A204.1 (cell line): Measurements from ENCODE around the gene CAB39L.

Experiments used
- FAIRE-seq: peaks from 2 replicates; lab custom pipeline; 2012; peaks lifted over from hg19 to GRCh38; lab: Jason Lieb, UNC

The CAB39L gene

GRCh38 chr13:49443704-49444523 is at the start of gene CAB39L, which contains the start of gene SETDB2:
TSS of gene CAB39L (minus strand) at chr13:49444064. CDS start at chr13:49382910, 61,154 bp downstream.
TSS of gene SETDB2 (plus strand) at chr13:49444274. CDS start at chr13:49451894, 7,620 bp downstream.
- FAIRE-seq, result peak; percentile 99

DNA sequence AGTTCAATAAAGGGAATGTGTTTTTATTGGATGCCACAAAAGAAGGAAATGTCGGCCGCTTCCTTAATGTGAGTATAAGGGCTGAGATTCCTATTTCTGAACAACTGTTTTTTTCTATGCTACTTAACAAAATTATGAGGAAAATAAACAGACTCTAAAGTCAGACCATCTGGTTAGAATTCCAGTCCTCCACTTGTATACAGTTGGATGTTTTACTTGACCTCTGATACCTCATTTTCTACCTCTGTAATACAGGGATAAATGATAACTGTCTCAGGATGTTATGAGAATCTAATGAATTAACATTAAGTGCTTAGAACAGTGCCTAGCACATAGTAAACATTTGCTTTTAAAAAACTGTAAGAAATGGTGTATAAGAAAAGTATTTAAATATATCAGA is 44.7 kb upstream of the CAB39L start:
- no peak for FAIRE-seq

DNA sequence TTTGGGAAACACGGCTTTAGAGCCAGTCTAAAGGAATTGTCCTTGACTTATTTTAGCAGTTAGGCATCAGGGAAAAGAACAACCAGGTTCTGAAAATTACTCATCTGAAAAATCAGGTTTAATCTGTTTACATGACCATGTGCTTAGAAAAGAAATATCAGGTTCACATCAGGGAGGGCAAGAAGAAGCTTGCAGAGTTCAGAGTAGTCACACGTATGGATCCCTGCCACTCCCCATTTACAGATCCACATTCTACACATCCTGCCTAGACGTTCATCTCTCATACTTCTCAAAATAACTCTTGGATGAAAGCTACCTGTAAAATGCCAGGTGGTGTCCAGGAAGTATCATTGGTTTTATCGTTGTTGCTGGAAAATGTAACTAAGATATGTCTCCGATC is 37.9 kb upstream of the CAB39L start:
- no peak for FAIRE-seq

GRCh38 chr13:49476529-49476928 is 32.7 kb upstream of the CAB39L start:
- no peak for FAIRE-seq

DNA sequence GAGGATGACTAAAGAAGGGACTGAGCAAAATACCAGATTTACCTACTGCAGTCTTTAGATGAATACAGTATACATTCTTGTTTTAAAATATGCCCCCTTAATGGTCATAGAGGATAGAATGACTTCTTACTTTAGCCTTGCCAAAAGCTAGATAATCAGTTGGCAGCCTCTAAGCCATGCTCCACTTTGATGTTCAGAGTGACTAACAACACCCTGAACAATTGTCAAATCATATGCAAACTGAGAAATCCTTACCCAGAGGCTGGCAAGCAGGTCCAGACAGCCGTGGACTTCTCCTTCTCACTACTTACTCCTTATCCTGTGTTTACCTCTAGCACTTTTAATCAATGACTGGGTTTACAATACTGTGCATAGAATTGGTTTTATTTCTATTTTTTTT is 28.3 kb upstream of the CAB39L start:
- no peak for FAIRE-seq

GRCh38 chr13:49466292-49466838 is 22.5 kb upstream of the CAB39L start:
- no peak for FAIRE-seq

DNA sequence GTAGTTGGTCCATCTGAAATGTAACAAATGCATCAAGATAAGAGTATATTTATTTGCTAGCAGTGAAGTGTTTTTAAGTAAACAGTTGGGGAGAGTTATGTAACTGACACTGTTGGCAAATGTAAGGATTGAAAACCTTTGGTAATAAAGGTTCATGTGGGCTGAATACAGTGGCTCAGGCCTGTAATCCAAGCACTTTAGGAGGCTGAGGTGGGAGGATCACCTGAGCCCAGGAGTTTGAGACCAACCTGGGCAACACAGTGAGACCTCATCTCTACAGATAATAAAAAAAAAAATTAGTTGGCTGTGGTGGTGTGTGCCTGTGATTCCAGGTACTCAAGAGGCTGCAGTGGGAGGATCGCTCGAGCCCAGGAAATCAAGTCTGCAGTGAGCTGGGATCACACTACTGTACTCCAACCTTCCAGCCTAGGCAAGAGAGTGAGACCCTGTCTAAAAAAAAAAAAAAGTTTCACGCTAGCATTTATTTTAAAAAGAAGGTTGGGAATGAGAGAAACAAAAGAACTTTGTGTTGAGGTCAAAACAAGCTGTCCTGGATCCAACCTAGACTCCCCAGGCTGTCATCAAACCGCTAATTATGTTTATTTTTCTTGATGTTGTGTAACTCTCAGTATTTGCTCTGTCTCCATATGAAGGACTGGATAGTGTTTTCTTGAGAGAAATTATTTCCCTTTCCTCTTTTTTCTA is 20.9 kb upstream of the CAB39L start:
- FAIRE-seq, result no peak

DNA sequence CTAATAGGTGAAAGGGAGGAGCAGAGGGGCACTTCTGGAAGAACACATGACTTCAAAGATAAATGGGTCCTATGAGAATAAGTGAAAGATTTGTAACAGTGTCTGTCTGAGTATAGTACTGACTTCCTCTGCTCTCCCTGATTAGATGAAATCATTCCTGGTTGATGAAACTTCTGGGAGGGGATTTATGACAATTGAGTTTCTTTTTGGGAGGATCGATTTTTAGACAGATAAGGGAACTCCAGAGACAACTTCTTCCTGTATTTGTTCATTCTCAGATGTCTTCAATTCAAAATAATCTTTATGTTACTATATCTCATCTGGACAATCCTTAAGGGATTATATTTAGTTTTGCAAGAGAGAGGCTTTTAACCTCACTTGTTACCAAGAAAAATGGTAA is 20.2 kb upstream of the CAB39L start:
- FAIRE-seq, result no peak

DNA sequence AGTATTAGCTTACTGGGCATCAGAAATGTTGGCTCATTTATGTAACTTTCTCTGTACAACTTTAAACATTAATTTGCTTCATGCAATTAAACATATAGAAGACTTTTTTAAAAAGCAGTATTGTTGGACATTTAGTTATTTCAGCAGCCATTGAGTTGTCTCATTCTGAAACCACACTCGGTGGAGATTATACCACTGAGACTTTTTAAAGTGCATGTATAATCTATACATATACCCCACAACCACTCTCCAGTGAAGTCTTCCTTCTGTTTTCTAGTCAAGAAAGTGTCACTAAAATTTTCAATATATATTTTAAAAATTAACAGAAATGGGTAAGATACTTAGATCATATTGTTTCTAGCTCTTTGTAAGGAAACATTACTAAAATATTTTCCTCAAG is 15.7 kb upstream of the CAB39L start:
- no peak for FAIRE-seq

DNA sequence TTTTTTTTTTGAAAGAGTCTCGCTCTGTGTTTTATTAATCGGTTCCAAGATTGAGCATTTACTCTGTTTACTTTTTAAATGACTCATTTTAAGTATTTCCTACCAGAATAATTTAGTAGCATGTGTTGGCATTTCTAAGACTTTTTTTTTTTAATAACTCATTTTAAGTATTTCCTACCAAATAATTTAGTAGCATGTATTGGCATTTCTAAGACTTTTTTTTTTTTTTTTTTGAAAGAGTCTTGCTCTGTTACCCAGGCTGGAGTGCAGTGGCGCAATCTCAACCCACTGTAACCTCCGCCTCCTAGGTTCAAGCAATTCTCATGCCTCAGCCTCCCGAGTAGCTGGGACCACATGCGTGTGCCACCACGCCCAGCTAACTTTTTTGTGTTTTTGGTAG is 13.4 kb upstream of the CAB39L start:
- FAIRE-seq, result no peak

GRCh38 chr13:49456156-49456555 is 12.3 kb upstream of the CAB39L start:
- no peak for FAIRE-seq

DNA sequence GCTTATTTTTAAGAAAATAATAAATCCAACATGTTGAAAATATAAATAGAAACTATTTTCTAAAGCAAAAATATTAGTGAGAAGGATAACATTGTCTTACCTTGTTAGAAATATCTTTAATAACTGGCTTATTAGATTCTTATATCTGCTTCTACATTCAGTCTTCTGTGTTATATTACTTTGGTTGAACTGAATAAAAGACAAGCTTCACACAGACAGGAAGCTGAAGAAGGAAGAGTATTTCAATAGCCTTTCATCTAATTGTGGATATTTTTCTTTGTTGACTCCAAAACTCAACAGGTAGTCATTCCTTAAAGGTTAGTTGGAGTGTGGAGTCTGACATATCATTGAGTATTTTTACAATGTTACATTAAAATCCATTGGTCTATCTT is 11.1 kb upstream of the CAB39L start:
- FAIRE-seq, result peak; percentile 85

GRCh38 chr13:49454388-49455006 is 10.6 kb upstream of the CAB39L start:
- FAIRE-seq, result no peak

DNA sequence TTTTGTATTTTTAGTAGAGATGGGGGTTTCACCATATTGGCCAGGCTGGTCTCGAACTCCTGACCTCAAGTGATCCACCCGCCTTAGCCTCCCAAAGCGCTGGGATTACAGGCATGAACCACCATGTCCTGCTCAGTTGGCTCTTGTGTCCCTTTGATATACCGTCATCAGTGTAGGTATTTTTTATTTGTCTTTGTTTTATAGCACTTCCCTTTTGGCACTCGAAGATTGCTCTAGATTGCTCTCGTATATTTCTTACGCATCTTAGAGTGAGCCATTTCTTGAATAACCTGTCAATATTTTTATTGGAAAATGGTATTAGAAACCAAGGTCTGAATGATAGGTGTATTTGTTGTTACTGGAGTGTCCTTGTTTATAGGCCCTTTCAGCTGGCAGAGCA is 9.6 kb upstream of the CAB39L start:
- FAIRE-seq, result no peak

- no peak for FAIRE-seq
These were observed 9.0 kb upstream of the CAB39L start for GRCh38 chr13:49452725-49453457.

DNA sequence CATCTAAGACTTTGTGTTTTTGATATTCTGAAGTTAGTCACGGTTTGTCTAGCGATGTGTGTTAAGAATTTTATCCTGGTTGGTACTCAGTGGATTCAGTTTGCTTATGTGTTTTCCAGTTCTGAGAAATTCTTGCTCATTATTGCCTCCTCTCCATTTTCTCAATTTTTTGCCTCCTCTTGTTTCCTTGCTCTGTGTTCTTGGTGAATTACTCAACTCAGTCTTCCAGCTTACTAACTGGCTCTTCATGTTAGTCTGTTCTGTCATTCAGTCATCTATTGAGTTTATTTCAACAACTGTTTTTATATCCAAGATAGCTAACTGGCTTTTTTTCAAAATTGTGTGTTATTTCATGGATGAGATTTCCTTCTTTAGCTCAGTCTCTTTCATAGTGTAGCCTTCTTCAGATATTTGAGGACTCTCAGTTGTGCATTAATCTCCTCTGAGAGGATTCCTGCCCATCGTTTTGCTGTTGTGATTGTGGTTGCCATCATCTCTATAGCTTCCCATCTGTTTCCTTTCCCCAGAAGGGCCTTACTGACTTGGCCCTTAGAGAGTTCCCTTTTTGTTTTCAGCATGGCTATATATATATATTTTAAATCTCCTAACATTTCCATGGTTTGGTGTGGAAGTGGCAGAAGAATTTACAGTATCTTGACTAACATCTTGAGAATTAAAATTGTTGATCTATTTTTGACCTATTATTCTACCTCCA is 6.4 kb upstream of the CAB39L start:
- FAIRE-seq, result no peak

- FAIRE-seq, result no peak
These were observed 4.9 kb upstream of the CAB39L start for GRCh38 chr13:49448753-49449152.

DNA sequence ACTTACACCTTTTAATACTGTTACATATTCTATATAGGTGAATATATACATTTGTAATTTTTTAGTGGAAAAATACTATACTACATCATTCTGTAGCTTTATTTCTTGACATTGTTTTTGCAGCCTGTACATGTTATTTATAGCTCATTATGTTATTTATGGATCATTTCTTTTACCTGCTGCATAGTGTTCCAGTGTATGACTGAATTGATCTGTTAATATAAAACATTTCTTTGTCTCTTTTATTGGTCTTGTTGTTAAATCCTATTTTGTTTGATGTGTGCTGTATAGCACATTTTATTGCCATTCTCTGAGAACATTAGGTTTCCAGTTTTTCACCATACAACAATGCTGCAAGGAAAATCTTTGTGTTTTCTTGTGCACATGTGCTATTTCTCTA is 2.6 kb upstream of the CAB39L start:
- FAIRE-seq, result peak; percentile 65

DNA sequence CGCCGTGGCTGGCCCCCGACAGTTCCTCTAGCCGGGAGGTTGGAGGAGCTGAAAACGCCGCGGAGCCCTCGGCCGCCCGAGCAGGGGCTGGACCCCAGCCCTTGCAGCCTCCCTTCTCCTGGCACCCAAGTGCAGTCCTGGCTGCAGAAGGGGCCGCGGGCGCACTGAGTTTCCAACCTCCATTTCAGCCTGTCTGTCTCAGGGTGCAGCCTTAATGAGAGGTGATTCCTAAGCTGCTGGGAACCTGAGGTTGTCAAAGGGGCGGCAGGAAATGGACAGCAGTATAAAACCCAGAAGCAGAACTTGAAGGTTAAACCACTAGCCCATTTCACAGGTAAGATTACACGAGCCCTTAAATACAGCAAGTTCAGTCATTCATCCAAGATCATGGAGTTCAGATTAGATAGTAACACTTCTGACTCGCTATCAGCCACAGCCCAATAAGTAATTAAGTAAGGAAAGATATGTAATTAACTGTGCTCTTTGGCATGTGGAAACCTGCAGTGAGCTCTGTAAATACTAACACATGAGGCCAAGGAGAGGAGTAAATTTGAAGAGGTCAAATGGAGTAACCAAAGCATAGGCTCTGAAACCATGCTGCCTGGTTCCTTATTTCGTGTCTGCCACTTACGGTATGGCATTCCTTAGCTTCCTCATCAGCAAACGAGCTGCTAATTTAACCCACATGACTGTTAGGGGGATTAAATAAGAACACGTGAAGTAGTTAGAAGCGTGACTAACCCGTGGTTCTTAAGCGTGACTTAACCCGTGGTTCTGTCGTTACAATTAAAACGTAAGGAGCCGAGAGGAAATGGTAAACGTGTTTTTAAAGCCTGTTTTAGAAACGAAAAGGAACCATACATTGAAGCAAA is 896 bp upstream of the CAB39L start:
- FAIRE-seq, result no peak

DNA sequence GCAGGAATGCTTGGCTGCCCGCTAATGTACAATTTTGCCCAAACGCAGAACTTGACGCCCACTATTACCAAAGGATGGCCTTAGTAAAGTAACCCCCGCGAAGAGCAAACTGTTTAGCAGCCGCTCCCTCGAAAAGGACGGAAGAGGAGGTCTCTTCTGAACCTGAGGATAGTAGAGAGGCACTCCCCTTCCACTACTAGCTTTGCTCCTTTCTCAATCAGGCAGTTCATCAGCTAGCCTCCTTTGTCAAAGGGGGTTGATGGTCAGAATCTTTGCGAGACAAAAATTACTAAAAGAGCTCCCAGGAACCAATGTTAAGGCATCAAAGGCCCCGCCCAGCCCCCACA is 534 bp downstream of the CAB39L start:
- FAIRE-seq, result no peak

- no peak for FAIRE-seq
These were observed 2.0 kb downstream of the CAB39L start for GRCh38 chr13:49441846-49442245.
